B cell (primary cell): ENCODE data around the gene BBX. TPM values are rescaled to one million over a fixed set of nuclear protein-coding genes. Genes with fewer than 3 reads are reported as not detected.

Experiments
- ATAC-seq: fragments of 200-7000 bp; cut with Tn5 transposase; one replicate; pipeline ENCODE4 v1.10.0; 2021; ENCODE audit warnings: low read depth, mild to moderate bottlenecking, moderate number of reproducible peaks, moderate library complexity
- CTCF ChIA-PET: fragments of 350-600 bp; sonication (Branson Sonifier 250); formaldehyde crosslinking; loops from one replicate; lab custom pipeline; 2021; ENCODE audit warnings: antibody characterized with exemption, inconsistent platforms; lab: Charles Lee
- POLR2A ChIA-PET: fragments of 350-600 bp; sonication (Branson Sonifier 250); formaldehyde crosslinking; loops from one replicate; lab custom pipeline; 2021; ENCODE audit warnings: antibody characterized with exemption; lab: Charles Lee
- DNase-seq: peaks from one replicate; pipeline ENCODE4 v3.0.0; 2013
- H2AFZ ChIP-seq: 2 replicates; pipeline ENCODE4 v1.6.1; 2012; ENCODE audit warnings: mild to moderate bottlenecking, low read depth, low read length; ENCODE audit not compliant: insufficient read depth, poor library complexity, severe bottlenecking
- H3K27ac ChIP-seq, 2 donors: 1 replicate in 1 of 2; 2 replicates in 1 of 2; pipeline ENCODE4 v1.5.1; 2012 to 2013; ENCODE audit warnings: low read length in 2 of 2, mild to moderate bottlenecking in 2 of 2, moderate library complexity in 1 of 2
- H3K27me3 ChIP-seq, 4 experiments: fragments of 200-600 bp in 1 of 4; sonication (generic) in 1 of 4; replicated peaks in 1 of 4; 1 replicate in 2 of 4; 2 replicates in 2 of 4; pipeline versions ENCODE4 v1.6.1 to v1.7.0; 2013 to 2016; ENCODE audit warnings: low read length in 3 of 4, mild to moderate bottlenecking in 2 of 4, mixed read lengths in 1 of 4, moderate library complexity in 1 of 4; ENCODE audit not compliant: insufficient read depth in 4 of 4, control insufficient read depth in 3 of 4; ENCODE audit errors: control extremely low read depth in 1 of 4
- H3K36me3 ChIP-seq, 2 experiments: replicated peaks in 1 of 2; 1 replicate in 1 of 2; 2 replicates in 1 of 2; pipeline versions ENCODE4 v1.6.1 to v1.7.1; 2013; ENCODE audit warnings: low read length in 1 of 2; ENCODE audit not compliant: insufficient read depth in 2 of 2, control insufficient read depth in 1 of 2; ENCODE audit errors: control extremely low read depth in 1 of 2, extremely low read depth in 1 of 2
- H3K4me1 ChIP-seq, 2 donors: fragments of 200-600 bp in 1 of 2; sonication (generic) in 1 of 2; 1 replicate in 1 of 2; 2 replicates in 1 of 2; pipeline versions ENCODE4 v1.5.1 to v1.6.1; 2013 to 2017; ENCODE audit warnings: low read length in 2 of 2; ENCODE audit not compliant: control insufficient read depth in 2 of 2, insufficient read depth in 2 of 2
- H3K4me2 ChIP-seq: replicated peaks from 2 replicates; pipeline ENCODE3; 2012; ENCODE audit warnings: mild to moderate bottlenecking, low read depth, low read length; ENCODE audit not compliant: poor library complexity, severe bottlenecking
- H3K4me3 ChIP-seq, 5 experiments: fragments of 200-600 bp in 1 of 5; sonication (generic) in 1 of 5; 1 replicate in 3 of 5; 2 replicates in 2 of 5; pipeline versions ENCODE4 v1.5.1 to v1.7.0; 2011 to 2016; ENCODE audit warnings: low read length in 4 of 5, mild to moderate bottlenecking in 4 of 5, low read depth in 2 of 5, control low read depth in 1 of 5, moderate library complexity in 1 of 5; ENCODE audit not compliant: insufficient read depth in 1 of 5; ENCODE audit errors: control extremely low read depth in 1 of 5, extremely low read depth in 1 of 5
- H3K79me2 ChIP-seq: fragments of 200-600 bp; sonication (generic); one replicate; pipeline ENCODE4 v1.6.0; 2016; ENCODE audit warnings: low read length; ENCODE audit not compliant: control insufficient read depth, insufficient read depth
- H3K9ac ChIP-seq: fragments of 200-600 bp; sonication (generic); 2 replicates; pipeline ENCODE4 v1.6.1; 2017; ENCODE audit warnings: mild to moderate bottlenecking, low read length, moderate library complexity
- H3K9me3 ChIP-seq, 3 donors: one replicate each; pipeline versions ENCODE4 v1.6.1 to v1.7.1; 2013; ENCODE audit warnings: low read length in 2 of 3; ENCODE audit not compliant: control insufficient read depth in 2 of 3, insufficient read depth in 1 of 3; ENCODE audit errors: control extremely low read depth in 1 of 3
- H4K20me1 ChIP-seq: 2 replicates; pipeline ENCODE4 v1.6.0; 2012; ENCODE audit warnings: mild to moderate bottlenecking, low read length; ENCODE audit not compliant: insufficient read depth, control insufficient read depth, poor library complexity, severe bottlenecking
- H3K27ac Mint-ChIP-seq: one replicate; pipeline ENCODE4 v1.8.0; 2021; ENCODE audit warnings: mixed read lengths
- H3K27me3 Mint-ChIP-seq: one replicate; pipeline ENCODE4 v1.8.0; 2021; ENCODE audit warnings: mixed read lengths
- H3K4me1 Mint-ChIP-seq: one replicate; pipeline ENCODE4 v1.8.0; 2021; ENCODE audit warnings: mixed read lengths
- H3K4me3 Mint-ChIP-seq: one replicate; pipeline ENCODE4 v1.8.0; 2021; ENCODE audit warnings: mixed read lengths
- H3K9me3 Mint-ChIP-seq: one replicate; pipeline ENCODE4 v1.8.0; 2022; ENCODE audit warnings: mixed read lengths; ENCODE audit not compliant: insufficient read depth
- CTCF ChIP-seq: fragments of 200-600 bp; IDR thresholded peaks from one replicate; pipeline ENCODE4 v1.8.0; 2022; ENCODE audit warnings: antibody characterized with exemption, mild to moderate bottlenecking
- EZH2 ChIP-seq: IDR thresholded peaks from 2 replicates; pipeline ENCODE4 v1.6.1; 2012; ENCODE audit warnings: borderline replicate concordance, low read depth, mild to moderate bottlenecking, moderate library complexity, low read length; ENCODE audit not compliant: insufficient read depth, poor library complexity, severe bottlenecking
- WGBS: methylation state at CpG from one replicate; pipeline ENCODE4 v1.1.5; 2013; ENCODE audit warnings: missing lambda C conversion rate; ENCODE audit not compliant: insufficient coverage; 5-methylcytosine and 5-hydroxymethylcytosine counted together
- intact Hi-C: fragments of 100-400 bp; cut with micrococcal nuclease; formaldehyde crosslinking; loops from one replicate; pipeline ENCODE4 v1.10.0; 2022
- polyA plus RNA-seq: library from polyadenylated mRNA; depleted of rRNA; stranded (reverse); fragments of >200 nt; gene quantifications from 2 replicates; pipeline ENCODE4 v1.2.3, GENCODE V29; 2012
- total RNA-seq, 2 donors: library from RNA; stranded (reverse); fragments of 120-200 nt in 1 of 2; gene quantifications; 1 replicate in 1 of 2; 2 replicates in 1 of 2; pipeline versions ENCODE4 v1.2.3 to v1.2.4, GENCODE V29; 2013 to 2022

The BBX gene
- total and polyA plus RNA-seq, 2 donors (not counting 1 experiment from before 2014, with no cell fraction given), result 27.8 to 133 TPM

- Mint-ChIP-seq H3K27me3 (no peaks in the 10 kb centered on the region), H3K27ac (peak overlapping the region; percentile 54), H3K9me3 (no peaks in the 10 kb centered on the region), H3K4me1 (peaks cover 49% of the 10 kb centered on the region), H3K4me3 (peak overlapping the region; percentile 49)
- ATAC-seq (peak; percentile 33), DNase-seq (peak; percentile 47)
- Histone ChIP-seq H2AFZ (no peak overlapping the region), H3K4me1 (peaks cover 11 to 26% of the 10 kb centered on the region in 2 donors), H3K36me3 (peaks cover 0 to 2% of the 10 kb centered on the region in 2 experiments), H3K27ac (peak overlapping the region in 1 of 2 donors; percentile 55), H4K20me1 (peaks cover 45% of the 10 kb centered on the region), H3K27me3 (no peaks in the 10 kb centered on the region), H3K4me3 (peak overlapping the region in 1 of 5 experiments; percentile 38), H3K4me2 (peak overlapping the region; percentile 56), H3K9ac (peak overlapping the region; percentile 40), H3K79me2 (peaks cover 57% of the 10 kb centered on the region), H3K9me3 (peaks cover 0 to 1% (median 0%) of the 10 kb centered on the region in 3 donors)
- ChIA-PET CTCF (interaction anchor here (1.5 kb wide), 1 partner anchor 27 kb away, joined by 5 read pairs; no protein-coding TSS in a partner anchor), POLR2A (no interaction called here)
- 17% methylated on average over 1 of the region's 3 CpGs for WGBS
- intact Hi-C loops, result loop anchor here (2.0 kb wide), 1 partner anchor 15 kb away; no protein-coding TSS in a partner anchor
- no peak for TF ChIP-seq CTCF
- TF ChIP-seq EZH2, result no peak
Observed at GRCh38 chr3:107633327-107634098, 110.8 kb downstream of the BBX start.

DNA sequence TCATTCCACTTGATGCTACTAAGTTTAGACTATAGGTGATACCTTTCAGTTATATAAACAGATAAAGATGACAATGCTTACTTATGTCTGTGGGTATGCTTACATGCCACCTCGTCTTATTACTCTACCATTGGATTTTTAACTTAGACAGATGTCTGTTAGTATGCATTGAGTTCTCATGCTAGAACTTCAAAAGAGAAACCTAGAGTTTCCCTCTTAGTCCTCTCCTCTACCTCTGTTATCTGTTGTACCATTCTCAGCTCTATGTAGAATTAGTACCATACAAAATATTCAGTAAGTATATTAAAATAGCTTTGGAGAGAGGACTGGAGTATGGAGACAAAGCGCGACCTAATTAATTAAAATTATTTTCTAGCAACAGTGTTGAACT is 111.3 kb downstream of the BBX start:
- peaks cover 39% of the 10 kb centered on the region for H4K20me1 ChIP-seq
- H3K36me3 ChIP-seq, result peaks cover 0 to 2% of the 10 kb centered on the region in 2 experiments
- POLR2A ChIA-PET, result no interaction called here
- Mint-ChIP-seq H3K27ac (peak overlapping the region; percentile 54), H3K4me1 (peaks cover 45% of the 10 kb centered on the region), H3K27me3 (no peaks in the 10 kb centered on the region), H3K9me3 (no peaks in the 10 kb centered on the region), H3K4me3 (peak overlapping the region; percentile 49)
- CTCF ChIA-PET, result no interaction called here
- ATAC-seq, result no peak
- WGBS, result no CpG with 5 or more reads among the region's 3 CpGs
- TF ChIP-seq EZH2, result no peak
- no peak overlapping the region for H2AFZ ChIP-seq
- peak overlapping the region in 1 of 2 donors; percentile 55 for H3K27ac ChIP-seq
- H3K9ac ChIP-seq, result peak overlapping the region; percentile 40
- H3K79me2 ChIP-seq, result peaks cover 57% of the 10 kb centered on the region
- H3K4me3 ChIP-seq, result no peak overlapping the region
- DNase-seq, result no peak
- no peak overlapping the region for H3K4me2 ChIP-seq
- H3K27me3 ChIP-seq, result no peaks in the 10 kb centered on the region
- intact Hi-C loops, result loop anchor here (2.0 kb wide), 1 partner anchor 15 kb away; no protein-coding TSS in a partner anchor
- H3K4me1 ChIP-seq, result peaks cover 11 to 21% of the 10 kb centered on the region in 2 donors
- peaks cover 0 to 1% (median 0%) of the 10 kb centered on the region in 3 donors for H3K9me3 ChIP-seq
